ENCODE measurements around the gene S100A3. TPM values are rescaled to one million over a fixed set of nuclear protein-coding genes. Genes with fewer than 3 reads are reported as not detected.

Gene S100A3
- total and polyA plus RNA-seq, 2 of the 8 experiments (the other 6 are each of a cell fraction or from before 2014, with no cell fraction given), result 0.26 to 0.47 TPM

DNA sequence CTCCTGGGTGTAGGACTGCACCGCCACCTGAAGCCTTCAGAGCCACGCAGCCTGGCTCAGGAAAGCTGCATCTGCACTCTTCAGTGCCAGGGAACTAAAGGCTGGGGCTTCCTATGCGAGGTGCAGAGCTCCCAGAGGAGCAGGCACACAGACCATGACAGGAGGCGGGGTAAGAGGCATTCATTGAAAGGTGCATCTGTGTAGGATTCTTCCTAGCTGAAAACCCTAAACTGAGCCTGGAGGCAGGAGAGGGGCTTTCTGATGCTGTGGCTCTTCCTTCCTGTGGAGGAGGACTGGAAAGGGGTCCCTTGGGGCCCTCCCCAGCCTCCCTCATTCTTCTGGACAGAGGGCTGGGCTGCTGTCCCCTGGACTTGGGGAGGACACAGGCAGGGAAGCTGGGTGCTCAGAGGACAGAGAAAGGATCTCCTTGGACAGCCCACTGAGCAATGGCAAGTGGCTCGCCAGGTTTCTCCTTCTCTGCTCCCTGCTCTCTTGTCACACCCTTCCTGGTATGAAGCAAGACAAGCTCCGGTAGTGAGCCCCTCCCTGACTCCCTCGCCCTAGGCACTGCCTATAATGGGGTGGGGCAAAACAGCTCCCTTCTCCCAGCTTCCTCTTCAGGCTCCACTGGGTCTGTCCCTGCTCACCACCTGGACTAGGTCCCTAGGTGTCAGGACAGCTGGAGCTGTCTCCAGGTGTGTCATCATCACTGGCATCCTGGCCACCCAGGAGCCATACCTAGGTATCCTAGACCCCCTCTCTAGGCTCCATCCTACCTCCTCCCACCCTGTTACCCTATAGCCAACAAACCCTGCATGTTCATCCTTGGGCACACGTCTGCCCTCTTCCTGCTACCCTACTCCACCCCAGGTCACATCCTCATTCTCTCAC, 33.3 kb downstream of the S100A3 start (continued):
- no peak for TF ChIP-seq KDM1A (IDR thresholded peaks at IDR 0.05; ENCODE audit: borderline replicate concordance, low read length)
- TF ChIP-seq JUND (IDR thresholded peaks at IDR 0.05; ENCODE audit: low read length), result no peak
- no peak for TF ChIP-seq RNF2 (IDR thresholded peaks at IDR 0.05; ENCODE audit: borderline replicate concordance, low read depth, low read length, missing control alignments, poor library complexity, severe bottlenecking)
- no peak for TF ChIP-seq POU5F1 (IDR thresholded peaks at IDR 0.05; ENCODE audit: low read depth, low read length)
- TF ChIP-seq CEBPB (IDR thresholded peaks at IDR 0.05; ENCODE audit: low read depth, low read length), result no peak
- TF ChIP-seq BACH1 (IDR thresholded peaks at IDR 0.05; ENCODE audit: low read length), result no peak
- no peak for TF ChIP-seq SP2 (IDR thresholded peaks at IDR 0.05; ENCODE audit: low read length)
- TF ChIP-seq ZNF274 (IDR thresholded peaks at IDR 0.05; ENCODE audit: borderline replicate concordance, extremely low read depth, low read length), result no peak
- TF ChIP-seq RAD21 (IDR thresholded peaks at IDR 0.05 in 1 of 2, conservative IDR thresholded peaks at IDR 0.05 in 1 of 2; ENCODE audit: low read depth in 2 of 2, low read length in 2 of 2), result no peak
- no peak for TF ChIP-seq FOSL1 (IDR thresholded peaks at IDR 0.05; ENCODE audit: insufficient read depth, low read depth, low read length)

Data from H1 (cell line).